A204.1 (cell line): ENCODE measurements around the gene CNDP1.

ENCODE experiments used
- FAIRE-seq: peaks from 2 replicates; lab custom pipeline; 2012; peaks lifted over from hg19 to GRCh38; lab: Jason Lieb, UNC

The CNDP1 gene

GRCh38 chr18:74626049-74626874 is 92.0 kb downstream of the CNDP1 start:
- FAIRE-seq, result no peak

- FAIRE-seq, result no peak
These were observed 96.5 kb downstream of the CNDP1 start for GRCh38 chr18:74630804-74631203.

- no peak for FAIRE-seq
These were observed 96.9 kb downstream of the CNDP1 start for GRCh38 chr18:74631212-74631611.

GRCh38 chr18:74631623-74632350 is 97.5 kb downstream of the CNDP1 start:
- no peak for FAIRE-seq

- no peak for FAIRE-seq
These were observed 98.0 kb downstream of the CNDP1 start for GRCh38 chr18:74632351-74632679.

GRCh38 chr18:74632856-74633255 is 98.6 kb downstream of the CNDP1 start:
- no peak for FAIRE-seq

- FAIRE-seq, result no peak
These were observed 99.5 kb downstream of the CNDP1 start for GRCh38 chr18:74633652-74634352.

- FAIRE-seq, result no peak
These were observed 101.1 kb downstream of the CNDP1 start for GRCh38 chr18:74635224-74635975.
